Stomach (tissue), 4 donors: ENCODE measurements around the gene DCAF5.

ENCODE experiments used
- POLR2A ChIP-seq, 4 donors: fragments of 450-650 bp; IDR thresholded peaks; one replicate each; pipeline ENCODE4 v1.6.1; 2016; ENCODE audit warnings: antibody characterized with exemption in 4 of 4, control low read depth in 2 of 4, mild to moderate bottlenecking in 1 of 4, moderate library complexity in 1 of 4
- TF ChIP-seq, protein P1 (sequence below), 7 experiments: fragments of 450-650 bp in 4 of 7; fragments of 200-600 bp in 3 of 7; sonication (generic) in 3 of 7; IDR thresholded peaks; one replicate each; pipeline ENCODE4 v1.5.1; 2016 to 2019; ENCODE audit warnings: antibody characterized with exemption in 7 of 7, control low read depth in 2 of 7, mild to moderate bottlenecking in 1 of 7

DNA sequence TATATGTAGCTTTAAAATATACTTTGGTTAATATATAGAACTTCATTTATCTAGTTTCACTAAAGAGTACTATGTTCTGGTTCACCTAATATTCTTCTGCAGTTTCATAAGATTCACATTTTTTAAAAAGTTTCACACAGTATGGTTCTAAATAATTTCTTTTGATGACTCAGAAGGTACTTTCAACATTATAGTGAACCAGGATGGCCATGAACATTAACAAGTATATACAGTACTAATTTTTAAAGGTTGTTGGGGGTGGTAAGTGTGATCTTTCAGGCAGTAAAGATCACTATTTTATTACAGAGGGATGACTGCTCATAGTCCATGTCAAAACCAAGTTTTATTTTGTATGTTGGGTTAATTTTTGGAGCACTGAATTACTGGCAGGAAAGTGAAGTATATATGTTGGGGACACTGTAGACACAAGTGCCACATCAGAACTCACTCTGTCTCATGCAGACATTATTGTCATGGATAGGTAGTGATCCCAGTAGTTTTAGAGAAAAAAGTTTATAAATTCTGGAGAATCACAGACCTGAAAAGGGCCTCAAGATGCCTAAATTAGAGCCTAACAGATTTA, 60.0 kb downstream of the DCAF5 start:
- TF ChIP-seq, protein P1, sequence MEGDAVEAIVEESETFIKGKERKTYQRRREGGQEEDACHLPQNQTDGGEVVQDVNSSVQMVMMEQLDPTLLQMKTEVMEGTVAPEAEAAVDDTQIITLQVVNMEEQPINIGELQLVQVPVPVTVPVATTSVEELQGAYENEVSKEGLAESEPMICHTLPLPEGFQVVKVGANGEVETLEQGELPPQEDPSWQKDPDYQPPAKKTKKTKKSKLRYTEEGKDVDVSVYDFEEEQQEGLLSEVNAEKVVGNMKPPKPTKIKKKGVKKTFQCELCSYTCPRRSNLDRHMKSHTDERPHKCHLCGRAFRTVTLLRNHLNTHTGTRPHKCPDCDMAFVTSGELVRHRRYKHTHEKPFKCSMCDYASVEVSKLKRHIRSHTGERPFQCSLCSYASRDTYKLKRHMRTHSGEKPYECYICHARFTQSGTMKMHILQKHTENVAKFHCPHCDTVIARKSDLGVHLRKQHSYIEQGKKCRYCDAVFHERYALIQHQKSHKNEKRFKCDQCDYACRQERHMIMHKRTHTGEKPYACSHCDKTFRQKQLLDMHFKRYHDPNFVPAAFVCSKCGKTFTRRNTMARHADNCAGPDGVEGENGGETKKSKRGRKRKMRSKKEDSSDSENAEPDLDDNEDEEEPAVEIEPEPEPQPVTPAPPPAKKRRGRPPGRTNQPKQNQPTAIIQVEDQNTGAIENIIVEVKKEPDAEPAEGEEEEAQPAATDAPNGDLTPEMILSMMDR (IDR thresholded peaks at IDR 0.05), result no peak
- TF ChIP-seq POLR2A (IDR thresholded peaks at IDR 0.05), result no peak
